HG03139 (cell line): ENCODE data around the gene LY9.
A peak's percentile ranks its signal among the peaks of the same experiment; 100 is the strongest.
"Not testable (repeated sequence)": the region's sequence is repeated elsewhere in the genome, so short reads cannot be mapped to it uniquely, and the experiment has no call there.

ENCODE experiments used
- ATAC-seq: cut with Tn5 transposase; IDR thresholded peaks from one replicate; pipeline ENCODE4 v1.9.1; 2021; ENCODE audit not compliant: unreplicated experiment

Gene LY9

DNA sequence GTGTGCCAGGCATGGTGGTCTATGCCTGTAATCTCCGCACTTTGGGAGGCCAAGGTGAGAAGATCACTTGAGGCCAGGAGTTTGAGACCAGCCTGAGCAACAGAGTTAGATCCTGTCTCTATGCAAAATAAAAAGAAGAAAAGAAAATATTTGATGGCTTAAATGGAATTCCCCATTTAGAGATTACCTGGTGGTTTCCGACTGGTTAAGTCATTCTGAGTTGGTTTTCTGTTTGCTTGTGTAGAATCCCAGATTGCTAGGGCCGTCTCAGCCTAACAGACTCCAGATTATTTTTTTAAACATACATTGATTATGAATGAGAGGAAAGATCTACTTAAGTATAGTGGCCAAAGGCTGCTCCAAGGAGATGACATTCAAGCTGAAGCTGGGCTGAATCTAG, 22.9 kb upstream of the LY9 start:
- ATAC-seq, result no peak

DNA sequence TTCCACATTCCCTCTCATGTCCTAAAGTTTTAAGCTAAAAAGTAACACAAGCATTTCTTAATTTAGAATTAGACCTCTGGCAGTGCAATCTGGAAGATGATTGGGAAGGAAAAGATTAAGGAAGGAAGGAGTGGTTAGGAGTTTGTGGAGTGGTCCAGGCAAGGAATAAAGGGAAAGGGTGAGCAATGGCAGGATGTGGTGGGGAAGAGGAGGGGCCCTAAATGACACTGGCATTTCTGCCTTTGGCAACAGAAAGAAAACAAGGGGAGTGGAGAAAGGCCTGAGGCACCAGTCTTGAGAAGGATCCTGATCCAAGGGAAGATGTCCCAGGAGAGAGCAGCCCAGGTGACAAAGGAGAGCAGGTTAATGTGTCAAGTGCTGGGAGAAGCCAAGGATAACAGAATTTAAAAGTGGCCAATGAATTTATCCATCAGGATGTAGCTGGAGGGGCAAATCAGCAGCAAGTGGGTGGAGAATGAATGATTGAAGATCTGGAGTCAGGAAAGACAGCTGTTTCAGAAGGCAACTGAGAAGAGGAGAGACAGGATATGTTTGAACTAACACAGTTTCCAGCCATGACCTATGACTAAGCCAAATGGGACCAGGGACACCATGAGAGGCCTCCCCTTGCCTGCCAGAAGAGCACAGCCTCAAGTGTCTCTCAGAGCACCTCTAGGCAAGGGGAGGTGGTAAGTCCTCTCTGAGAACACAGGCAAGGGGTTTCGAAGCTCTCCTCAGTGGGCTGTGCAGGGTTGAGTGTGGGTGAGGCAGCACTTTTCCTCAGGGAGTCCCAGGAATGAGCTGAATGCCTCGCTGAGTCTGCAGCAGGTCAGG, 20.9 kb upstream of the LY9 start:
- ATAC-seq, result no peak

DNA sequence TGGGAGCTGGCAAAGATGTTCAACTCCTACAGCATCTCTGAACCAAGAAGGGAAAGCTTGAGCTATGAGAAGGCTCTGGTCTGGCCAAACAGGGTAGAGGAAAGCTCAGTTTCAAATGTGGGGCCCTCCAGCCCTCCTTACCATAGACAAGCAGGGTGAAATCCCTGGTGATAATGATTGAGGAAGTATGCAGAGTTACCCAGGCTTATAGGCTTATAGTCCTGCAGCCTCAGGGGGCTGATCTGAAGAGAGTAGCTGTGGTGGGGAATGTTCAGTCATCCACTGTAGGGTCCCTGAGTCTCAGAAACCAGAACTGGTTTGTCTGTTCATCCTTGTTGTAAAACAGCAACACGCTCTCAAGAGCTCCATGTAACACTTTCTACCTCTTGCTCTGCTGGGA, 19.8 kb upstream of the LY9 start:
- ATAC-seq, result no peak

DNA sequence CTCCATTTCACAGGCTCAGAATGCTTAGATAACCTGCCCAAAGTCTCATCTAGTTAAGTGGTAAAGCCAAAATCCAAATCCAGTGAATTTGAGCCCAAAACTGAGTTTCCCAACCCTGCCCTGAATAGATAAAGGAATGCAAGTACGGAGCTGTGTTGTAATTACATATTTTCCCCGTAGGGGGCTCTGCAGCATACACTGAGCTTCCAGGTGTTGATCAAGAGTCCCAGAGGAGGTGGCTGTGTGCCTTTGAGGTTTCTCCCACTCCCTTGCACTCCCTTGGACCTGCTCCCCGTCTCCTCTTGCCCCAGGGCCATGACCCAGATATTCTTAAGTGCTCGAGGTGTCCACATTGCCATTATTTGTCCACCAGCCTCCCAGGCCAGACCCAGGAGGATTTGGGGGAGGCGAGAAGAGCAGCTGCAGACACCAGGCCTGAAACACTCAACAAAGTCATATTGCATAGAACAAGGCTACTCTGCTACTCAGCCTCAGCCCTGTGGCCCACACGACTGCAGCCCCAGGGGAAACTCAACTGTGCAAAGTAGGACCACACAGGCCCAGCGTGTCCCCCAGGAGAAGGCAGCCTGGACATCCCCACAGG, 18.4 kb upstream of the LY9 start:
- no peak for ATAC-seq

DNA sequence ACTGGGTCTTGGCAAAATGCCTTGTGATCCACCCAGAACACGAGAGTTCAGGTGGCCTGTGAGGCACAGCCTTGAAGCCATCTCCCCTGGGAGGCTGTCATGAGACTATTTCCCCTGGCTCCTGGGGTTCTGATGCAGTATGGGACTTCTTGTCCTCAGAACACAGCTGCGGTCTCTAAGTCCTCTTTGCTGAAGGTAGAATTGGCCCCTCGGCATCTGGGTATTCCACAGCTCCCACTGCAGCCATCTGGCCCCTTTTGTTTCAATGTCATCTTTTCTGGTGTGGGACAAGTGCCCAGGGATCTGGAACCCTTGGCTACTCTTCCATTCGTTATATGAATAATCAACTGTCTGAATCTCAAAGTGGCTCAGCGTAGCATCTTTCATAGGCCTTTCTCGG, 17.0 kb upstream of the LY9 start:
- no peak for ATAC-seq

DNA sequence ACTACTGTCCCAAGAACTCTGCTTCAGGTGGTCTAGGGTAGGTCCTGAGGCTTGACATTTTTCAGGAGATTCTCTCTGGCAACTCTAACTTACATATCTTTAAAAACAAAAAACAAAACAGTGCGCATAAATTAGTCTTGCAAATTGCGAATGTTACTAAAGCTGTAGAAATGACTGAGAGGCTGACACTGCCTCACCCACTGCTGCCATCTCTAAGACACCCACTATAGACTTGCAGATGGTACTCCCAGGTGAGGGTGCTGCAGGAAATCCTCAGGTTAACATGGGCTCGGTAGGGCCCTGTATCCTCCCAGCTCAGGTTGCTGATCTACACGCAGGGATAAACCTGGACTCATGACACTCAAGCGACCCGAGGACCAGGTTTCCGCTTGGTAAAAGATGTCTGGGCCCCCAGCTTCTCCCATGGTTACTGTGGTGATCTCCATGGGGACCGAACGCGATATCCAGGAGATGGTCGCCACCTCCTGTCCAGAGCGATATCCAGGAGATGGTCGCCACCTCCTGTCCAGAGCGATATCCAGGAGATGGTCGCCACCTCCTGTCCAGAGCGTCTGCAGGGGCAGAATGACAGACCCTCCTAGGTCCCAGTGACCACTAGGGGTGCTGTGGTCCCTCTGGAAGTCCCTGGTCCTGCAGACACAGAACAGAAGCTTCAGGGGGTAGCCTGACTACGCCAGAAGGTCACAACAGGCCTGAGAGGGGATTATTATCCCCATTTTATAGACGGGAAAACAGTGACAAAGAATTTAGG, 16.2 kb upstream of the LY9 start:
- ATAC-seq, result no peak

DNA sequence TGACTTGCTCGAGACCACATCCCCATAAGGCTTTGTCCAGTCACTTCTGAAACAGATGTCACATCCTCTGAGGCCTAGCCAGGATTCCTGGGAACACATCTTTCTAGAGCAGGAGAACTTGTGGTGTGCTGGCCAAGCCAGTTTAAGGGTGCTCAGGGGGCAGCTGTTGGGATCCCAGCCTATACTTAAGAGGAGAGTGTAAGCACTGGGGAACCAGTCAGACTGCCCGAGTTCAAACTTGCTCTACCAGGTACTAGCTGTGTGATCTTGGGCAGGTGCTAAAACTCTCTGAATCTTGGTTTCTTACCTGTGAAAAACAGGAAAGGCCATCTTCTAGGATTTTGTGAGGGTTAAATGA, 15.6 kb upstream of the LY9 start:
- no peak for ATAC-seq

DNA sequence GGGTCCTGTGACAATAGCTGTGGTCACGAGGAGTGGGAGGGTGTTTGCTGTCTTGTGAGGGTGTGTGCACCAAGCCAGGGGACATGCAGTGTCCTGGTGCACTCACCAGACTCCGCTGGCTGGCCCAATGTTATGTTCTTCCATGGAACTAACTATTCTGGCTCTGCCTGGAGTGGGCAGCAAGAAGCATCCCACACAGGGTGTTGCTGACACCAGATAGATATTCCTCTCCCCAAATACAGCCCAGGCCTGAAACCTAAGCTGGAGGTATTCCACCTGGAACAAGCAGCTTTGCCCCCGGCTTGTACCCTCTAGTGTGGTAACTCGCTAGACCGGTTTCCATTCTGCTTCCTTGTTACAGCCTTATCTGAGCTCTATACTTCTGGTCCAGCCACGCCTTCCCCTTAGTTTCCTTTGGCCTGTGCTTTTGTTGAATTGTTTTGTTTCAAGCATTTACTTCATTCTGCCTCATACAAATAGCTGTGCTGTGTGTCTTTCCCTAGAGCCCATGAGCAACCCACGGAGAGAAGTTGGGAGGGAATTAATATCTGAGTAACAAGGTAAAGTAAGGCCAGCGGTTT, 14.7 kb upstream of the LY9 start:
- ATAC-seq, result no peak

DNA sequence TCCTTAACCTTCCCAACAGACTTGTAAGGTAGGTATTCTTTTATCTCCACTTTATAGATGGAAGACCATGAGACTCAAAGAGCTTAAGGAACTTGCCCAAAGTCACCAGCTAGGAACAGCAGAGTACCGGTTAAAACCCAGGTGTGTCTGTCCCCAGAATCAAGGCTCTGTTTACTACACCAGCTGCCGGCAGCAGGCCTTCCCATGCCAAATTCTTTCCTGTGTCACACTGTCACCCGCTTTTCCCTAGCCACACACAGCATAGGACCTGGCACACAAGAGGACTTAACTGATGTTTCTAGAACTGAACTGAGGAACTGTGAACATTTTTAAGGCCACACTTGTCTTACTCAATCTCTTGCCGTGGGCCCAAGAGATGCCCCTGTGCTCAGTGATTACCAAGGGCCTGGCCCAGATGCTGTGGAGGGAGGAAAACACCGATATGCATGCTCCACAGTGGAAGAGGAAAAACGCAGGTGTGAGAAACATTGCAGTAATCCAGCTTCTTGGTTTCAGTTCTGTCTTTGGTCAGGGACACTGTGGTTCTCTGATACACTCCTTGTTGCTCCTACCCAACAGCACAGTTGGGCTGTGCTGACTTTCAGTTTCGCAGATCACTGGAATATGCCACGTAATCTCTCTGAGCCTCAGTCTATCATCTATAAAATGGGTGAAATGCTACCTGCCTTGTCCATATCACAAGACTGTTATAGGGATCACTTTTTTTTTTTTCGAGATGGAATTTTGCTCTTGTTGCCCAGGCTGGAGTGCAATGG, 13.9 kb upstream of the LY9 start:
- peak; percentile 79 for ATAC-seq

DNA sequence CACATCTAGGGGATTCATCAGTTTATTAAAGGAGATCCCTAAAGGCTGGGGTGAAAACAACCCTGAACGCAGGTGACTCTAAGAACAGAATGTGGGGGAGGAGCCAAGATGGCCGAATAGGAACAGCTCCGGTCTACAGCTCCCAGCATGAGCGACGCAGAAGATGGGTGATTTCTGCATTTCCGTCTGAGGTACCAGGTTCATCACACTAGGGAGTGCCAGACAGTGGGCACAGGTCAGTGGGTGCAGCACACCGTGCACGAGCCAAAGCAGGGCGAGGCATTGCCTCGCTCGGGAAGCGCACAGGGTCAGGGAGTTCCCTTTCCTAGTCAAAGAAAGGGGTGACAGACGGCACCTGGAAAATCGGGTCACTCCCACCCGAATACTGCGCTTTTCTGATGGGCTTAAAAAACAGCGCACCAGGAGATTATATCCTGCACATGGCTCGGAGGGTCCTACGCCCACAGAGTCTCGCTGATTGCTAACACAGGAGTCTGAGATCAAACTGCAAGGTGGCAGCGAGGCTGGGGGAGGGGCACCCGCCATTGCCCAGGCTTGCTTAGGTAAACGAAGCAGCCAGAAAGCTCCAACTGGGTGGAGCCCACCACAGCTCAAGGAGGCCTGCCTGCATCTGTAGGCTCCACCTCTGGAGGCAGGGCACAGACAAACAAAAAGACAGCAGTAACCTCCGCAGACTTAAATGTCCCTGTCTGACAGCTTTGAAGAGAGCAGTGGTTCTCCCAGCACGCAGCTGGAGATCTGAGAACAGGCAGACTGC, 12.8 kb upstream of the LY9 start:
- not testable (repeated sequence) for ATAC-seq

DNA sequence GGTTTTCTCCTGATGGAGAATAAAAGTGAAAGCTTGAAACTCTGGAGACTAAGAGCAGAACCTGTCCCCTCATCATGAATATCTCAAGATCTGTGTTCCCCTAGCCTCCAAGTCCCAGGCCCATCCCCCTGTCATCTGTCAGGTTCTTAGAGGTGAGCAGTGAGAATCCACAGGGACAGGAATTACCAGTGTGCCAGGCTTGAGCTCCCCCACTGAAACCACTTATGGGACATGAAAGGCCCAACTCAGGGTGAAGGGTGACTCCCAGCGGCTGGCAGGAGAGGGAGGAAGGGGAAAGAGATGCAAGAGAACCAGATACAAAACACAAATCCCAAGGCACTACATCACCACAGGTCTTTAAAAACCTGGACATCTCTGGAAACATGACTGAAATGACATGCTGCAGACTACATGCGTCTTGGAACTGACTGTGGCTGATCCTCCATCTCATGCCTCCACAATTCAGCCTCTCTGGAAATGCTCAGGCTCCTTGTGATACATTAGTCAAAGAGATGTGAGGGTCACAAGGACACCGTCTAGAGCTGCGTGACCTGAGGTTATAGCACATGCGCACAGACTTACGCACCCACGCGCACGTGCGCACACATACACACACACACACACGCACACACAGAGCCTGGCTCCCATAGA, 6.8 kb upstream of the LY9 start:
- no peak for ATAC-seq

DNA sequence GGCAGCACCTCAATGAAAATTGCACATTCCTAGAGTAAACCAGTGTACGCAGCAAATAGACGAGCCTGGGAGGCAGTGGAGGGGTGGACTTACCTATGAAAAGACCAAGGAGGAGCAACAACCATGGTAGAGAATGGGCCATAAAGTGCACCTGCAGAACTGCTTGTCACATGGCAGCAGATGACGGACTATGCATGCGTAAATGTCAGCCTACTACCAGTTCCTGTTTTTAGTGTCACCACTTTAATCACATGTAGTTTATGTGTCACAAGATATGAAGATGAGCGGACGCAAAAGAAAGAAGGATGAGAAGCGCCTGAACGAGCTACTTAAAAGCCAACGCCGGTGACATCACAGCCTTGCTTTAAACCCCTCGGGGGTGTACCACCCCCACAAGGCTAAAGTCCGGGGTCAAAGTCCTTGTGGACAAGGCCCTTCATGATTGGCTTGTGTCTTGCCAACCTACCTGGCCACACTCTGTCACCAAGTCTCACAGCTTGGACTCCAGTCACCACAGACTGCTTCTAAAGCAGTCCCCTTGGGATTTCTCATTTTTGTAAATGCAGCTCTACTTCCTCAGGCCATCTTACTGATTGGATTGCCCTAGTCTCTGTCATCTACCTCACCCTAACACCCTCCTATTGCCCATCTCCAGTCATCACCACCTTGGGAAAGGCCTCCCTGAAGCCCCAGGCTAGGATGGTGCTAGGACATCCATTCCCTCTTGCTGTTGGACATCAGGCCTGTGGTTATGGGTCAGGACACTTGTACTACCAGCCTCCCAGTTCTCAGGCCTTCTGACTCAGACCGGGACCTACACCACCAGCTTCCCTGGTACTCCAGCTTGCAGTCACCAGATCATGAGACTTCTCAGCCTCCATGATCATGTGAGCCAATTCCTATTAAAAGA, 6.0 kb upstream of the LY9 start:
- ATAC-seq, result peak; percentile 71

DNA sequence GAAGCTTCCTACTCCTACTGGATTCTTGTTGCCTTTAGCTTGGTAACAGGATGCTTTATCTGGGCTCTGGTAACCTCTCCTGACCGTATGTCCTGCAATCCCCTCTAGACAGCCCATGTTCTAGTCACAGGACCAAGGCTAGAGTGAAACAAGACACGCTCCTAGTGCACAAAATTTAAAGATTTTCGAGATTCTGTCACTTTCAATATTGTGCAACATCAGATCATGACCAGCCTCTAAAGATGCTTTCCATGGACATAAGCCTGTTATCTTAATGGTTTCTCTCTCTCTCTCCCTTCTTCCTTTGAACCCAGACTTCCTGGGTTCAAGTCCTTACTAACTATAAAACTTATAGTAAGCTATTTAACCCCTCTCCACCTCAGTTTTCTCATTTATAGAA, 1.6 kb upstream of the LY9 start:
- ATAC-seq, result no peak

DNA sequence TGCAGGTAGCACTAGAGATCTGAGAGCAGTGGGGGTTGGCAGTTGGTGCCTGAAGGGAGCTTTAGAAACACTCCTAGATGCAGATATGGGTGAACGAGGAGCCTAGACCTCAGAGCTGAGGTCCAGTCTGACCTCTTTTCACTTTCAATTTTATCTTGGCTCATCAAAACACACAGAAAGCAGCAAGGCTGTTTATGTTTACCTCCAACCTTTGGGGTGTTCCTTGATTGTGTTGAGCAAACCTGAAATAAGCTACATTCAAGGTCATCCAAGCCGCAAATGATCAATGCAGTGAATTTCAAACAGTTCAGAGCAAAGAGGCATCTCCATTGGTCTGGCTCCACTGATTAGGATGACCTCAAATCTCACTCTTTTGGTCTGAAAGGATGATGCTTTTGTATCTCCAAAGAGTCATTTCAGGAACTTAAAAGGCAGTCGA, 1.3 kb downstream of the LY9 start:
- ATAC-seq, result no peak

DNA sequence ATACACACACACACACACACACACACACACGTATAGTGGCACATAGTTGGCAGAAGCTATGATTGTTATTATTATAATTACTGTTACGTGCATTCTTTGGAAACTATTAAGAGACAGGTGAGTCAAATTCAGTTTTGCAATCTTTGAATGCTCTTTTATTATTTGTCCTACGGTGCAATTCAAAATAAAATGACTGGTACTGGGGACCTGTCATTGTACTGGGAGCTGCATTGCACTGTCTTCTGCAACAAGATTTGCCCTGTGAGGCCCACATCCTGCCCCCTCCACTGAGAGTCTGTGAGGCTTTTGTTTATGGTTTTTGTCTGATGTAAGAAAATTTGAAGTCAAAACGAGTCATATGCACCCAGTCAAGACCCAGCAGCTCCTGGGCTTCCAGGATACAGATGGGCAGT, 1.9 kb downstream of the LY9 start:
- no peak for ATAC-seq

DNA sequence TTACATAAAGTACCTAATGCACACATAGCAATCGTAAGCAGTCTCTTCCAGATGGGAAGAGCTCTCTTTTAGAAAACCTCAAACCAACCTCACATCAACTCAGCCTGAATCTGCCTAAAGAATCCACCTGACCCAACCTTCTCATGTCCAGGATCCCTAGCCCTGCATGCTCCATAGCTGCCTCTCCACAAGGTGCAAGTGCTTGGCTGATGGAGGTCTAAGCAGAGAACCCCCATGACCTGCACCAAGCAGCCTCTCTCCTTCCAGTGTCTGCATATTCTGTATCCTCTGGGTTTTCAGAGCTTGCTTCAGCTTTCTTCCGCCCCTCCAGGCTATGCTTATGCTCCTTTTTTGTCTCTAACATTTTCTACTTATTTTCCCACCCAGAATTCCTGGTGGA, 2.5 kb downstream of the LY9 start:
- no peak for ATAC-seq

DNA sequence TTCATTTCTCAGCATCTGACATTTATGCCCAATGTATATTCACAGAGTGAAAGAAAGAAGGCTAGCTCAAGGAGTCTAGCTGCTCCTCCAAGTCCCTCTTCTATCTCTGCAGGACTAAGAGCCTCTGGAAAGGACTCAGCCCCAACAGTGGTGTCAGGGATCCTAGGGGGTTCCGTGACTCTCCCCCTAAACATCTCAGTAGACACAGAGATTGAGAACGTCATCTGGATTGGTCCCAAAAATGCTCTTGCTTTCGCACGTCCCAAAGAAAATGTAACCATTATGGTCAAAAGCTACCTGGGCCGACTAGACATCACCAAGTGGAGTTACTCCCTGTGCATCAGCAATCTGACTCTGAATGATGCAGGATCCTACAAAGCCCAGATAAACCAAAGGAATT, 3.7 kb downstream of the LY9 start:
- ATAC-seq, result no peak

DNA sequence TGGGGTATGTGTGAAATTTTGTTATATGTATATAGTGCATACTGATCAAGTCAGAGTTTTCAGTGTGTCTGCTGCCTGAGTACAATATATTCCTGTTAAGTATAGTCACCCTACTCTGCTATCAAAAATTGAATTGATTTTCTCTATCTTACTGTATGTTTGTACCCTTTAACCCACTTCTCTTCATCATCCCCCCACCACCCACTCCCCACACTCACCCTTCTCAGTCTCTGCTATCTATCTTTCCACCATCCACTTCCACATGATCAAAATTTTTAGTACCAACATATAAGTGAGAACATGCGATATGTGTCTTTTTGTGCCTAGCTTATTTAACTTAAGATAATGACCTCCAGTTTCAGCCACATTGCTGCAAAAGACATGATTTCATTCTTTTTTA, 4.2 kb downstream of the LY9 start:
- ATAC-seq, result no peak
